Suppressor macrophage treated with lipopolysaccharide for 1 hour (primary cell): ENCODE data around the gene COL6A1.
A peak's percentile ranks its signal among the peaks of the same experiment; 100 is the strongest.

Experiments used
- DNase-seq, 3 donors: peaks; one replicate each; pipeline ENCODE4 v3.0.0-alpha.2; 2020 to 2022

Gene COL6A1

GRCh38 chr21:46008893-46009621 is 27.5 kb downstream of the COL6A1 start:
- no peak for DNase-seq

- DNase-seq, result no peak
These were observed 28.6 kb downstream of the COL6A1 start for GRCh38 chr21:46009951-46010705.

- no peak for DNase-seq
These were observed 29.8 kb downstream of the COL6A1 start for GRCh38 chr21:46011267-46011967.

- DNase-seq, result no peak
These were observed 30.6 kb downstream of the COL6A1 start for GRCh38 chr21:46012154-46012553.

- no peak for DNase-seq
These were observed 33.3 kb downstream of the COL6A1 start for GRCh38 chr21:46014828-46015227.

- no peak for DNase-seq
These were observed 35.6 kb downstream of the COL6A1 start for GRCh38 chr21:46017148-46017547.

- no peak for DNase-seq
These were observed 36.1 kb downstream of the COL6A1 start for GRCh38 chr21:46017695-46018094.

GRCh38 chr21:46018615-46019014 is 37.0 kb downstream of the COL6A1 start:
- peak; percentile 13 to 33 (median 32) for DNase-seq

- no peak for DNase-seq
These were observed 39.0 kb downstream of the COL6A1 start for GRCh38 chr21:46020581-46020980.

- no peak for DNase-seq
These were observed 39.8 kb downstream of the COL6A1 start for GRCh38 chr21:46021398-46021797.

- DNase-seq, result no peak
These were observed 40.5 kb downstream of the COL6A1 start for GRCh38 chr21:46021978-46022544.

- DNase-seq, result no peak
These were observed 41.3 kb downstream of the COL6A1 start for GRCh38 chr21:46022551-46023525.

- no peak for DNase-seq
These were observed 42.0 kb downstream of the COL6A1 start for GRCh38 chr21:46023555-46023954.

- no peak for DNase-seq
These were observed 42.6 kb downstream of the COL6A1 start for GRCh38 chr21:46024141-46024540.

GRCh38 chr21:46025113-46025770 is 43.7 kb downstream of the COL6A1 start:
- DNase-seq, result no peak

GRCh38 chr21:46027851-46028493 is 46.4 kb downstream of the COL6A1 start:
- no peak for DNase-seq

- DNase-seq, result no peak
These were observed 47.1 kb downstream of the COL6A1 start for GRCh38 chr21:46028573-46029091.

- no peak for DNase-seq
These were observed 47.8 kb downstream of the COL6A1 start for GRCh38 chr21:46029186-46029924.

GRCh38 chr21:46031484-46031883 is 49.9 kb downstream of the COL6A1 start:
- no peak for DNase-seq

GRCh38 chr21:46032100-46032499 is 50.5 kb downstream of the COL6A1 start:
- DNase-seq, result no peak
